HEK293 (cell line): ENCODE measurements around the gene IMPDH1.
A peak's percentile ranks its signal among the peaks of the same experiment; 100 is the strongest.

Experiments
- HOXA7 ChIP-seq: sonication (generic); formaldehyde crosslinking; IDR thresholded peaks from 2 replicates; pipeline ENCODE4 v1.8.1; 2022; ENCODE audit warnings: missing genetic modification reagents, borderline replicate concordance
- HOXD13 ChIP-seq: sonication (generic); formaldehyde crosslinking; IDR thresholded peaks from 2 replicates; pipeline ENCODE4 v1.8.0; 2022; ENCODE audit warnings: missing genetic modification reagents, borderline replicate concordance
- PBX3 ChIP-seq: sonication (generic); formaldehyde crosslinking; IDR thresholded peaks from 2 replicates; pipeline ENCODE4 v1.8.1; 2022; ENCODE audit warnings: mild to moderate bottlenecking, moderate library complexity, missing genetic modification reagents
- PRDM2 ChIP-seq: fragments of 450-650 bp; formaldehyde crosslinking; IDR thresholded peaks from 2 replicates; pipeline ENCODE4 v1.5.1; 2016; ENCODE audit warnings: missing biosample characterization, missing genetic modification characterization, borderline replicate concordance
- ZBTB7A ChIP-seq: fragments of 450-650 bp; formaldehyde crosslinking; IDR thresholded peaks from 2 replicates; pipeline ENCODE4 v1.5.1; 2016; ENCODE audit warnings: low read depth, missing biosample characterization, missing genetic modification characterization
- ZBTB8A ChIP-seq: fragments of 450-650 bp; formaldehyde crosslinking; IDR thresholded peaks from 2 replicates; pipeline ENCODE4 v1.5.1; 2016; ENCODE audit warnings: missing biosample characterization, missing genetic modification characterization
- ZFP37 ChIP-seq: fragments of 450-650 bp; formaldehyde crosslinking; IDR thresholded peaks from 2 replicates; pipeline ENCODE4 v1.5.1; 2016; ENCODE audit warnings: missing biosample characterization, missing genetic modification characterization
- ZNF157 ChIP-seq: fragments of 450-650 bp; formaldehyde crosslinking; IDR thresholded peaks from 2 replicates; pipeline ENCODE4 v1.5.1; 2016; ENCODE audit warnings: missing biosample characterization, missing genetic modification characterization
- ZNF302 ChIP-seq: fragments of 450-650 bp; formaldehyde crosslinking; IDR thresholded peaks from 2 replicates; pipeline ENCODE4 v1.5.1; 2016; ENCODE audit warnings: missing biosample characterization, missing genetic modification characterization, low read depth
- ZNF37A ChIP-seq: fragments of 450-650 bp; IDR thresholded peaks from 2 replicates; pipeline ENCODE4 v1.5.1; 2018; ENCODE audit warnings: missing biosample characterization, missing genetic modification characterization
- ZNF404 ChIP-seq: fragments of 450-650 bp; formaldehyde crosslinking; IDR thresholded peaks from 2 replicates; pipeline ENCODE4 v1.5.1; 2017; ENCODE audit warnings: missing biosample characterization, missing genetic modification characterization
- ZNF416 ChIP-seq: fragments of 450-650 bp; formaldehyde crosslinking; IDR thresholded peaks from 2 replicates; pipeline ENCODE4 v1.5.1; 2016; ENCODE audit warnings: missing biosample characterization, missing genetic modification characterization
- ZNF544 ChIP-seq: fragments of 450-650 bp; formaldehyde crosslinking; IDR thresholded peaks from 2 replicates; pipeline ENCODE4 v1.5.0; 2017; ENCODE audit warnings: missing biosample characterization, missing genetic modification characterization
- ZNF561 ChIP-seq: fragments of 450-650 bp; IDR thresholded peaks from 2 replicates; pipeline ENCODE4 v1.5.1; 2018; ENCODE audit warnings: missing biosample characterization, missing genetic modification characterization, borderline replicate concordance
- ZNF596 ChIP-seq: fragments of 450-650 bp; IDR thresholded peaks from 2 replicates; pipeline ENCODE4 v1.5.0; 2018; ENCODE audit warnings: missing biosample characterization, mild to moderate bottlenecking, missing genetic modification characterization, moderate library complexity
- ZNF621 ChIP-seq: fragments of 450-650 bp; formaldehyde crosslinking; IDR thresholded peaks from 2 replicates; pipeline ENCODE4 v1.5.1; 2017; ENCODE audit warnings: missing biosample characterization, missing genetic modification characterization
- ZNF629 ChIP-seq: fragments of 450-650 bp; formaldehyde crosslinking; IDR thresholded peaks from 2 replicates; pipeline ENCODE4 v1.5.1; 2017; ENCODE audit warnings: missing biosample characterization, missing genetic modification characterization
- ZNF645 ChIP-seq: fragments of 450-650 bp; formaldehyde crosslinking; IDR thresholded peaks from 2 replicates; pipeline ENCODE4; 2016; ENCODE audit warnings: missing biosample characterization, missing genetic modification characterization
- ZNF654 ChIP-seq: fragments of 450-650 bp; formaldehyde crosslinking; IDR thresholded peaks from 2 replicates; pipeline ENCODE4 v1.5.1; 2016; ENCODE audit warnings: low read depth, missing biosample characterization, missing genetic modification characterization
- ZNF768 ChIP-seq: fragments of 450-650 bp; formaldehyde crosslinking; IDR thresholded peaks from 2 replicates; pipeline ENCODE4 v1.5.1; 2018; ENCODE audit warnings: missing biosample characterization, mild to moderate bottlenecking, missing genetic modification characterization
- ZNF776 ChIP-seq: fragments of 450-650 bp; formaldehyde crosslinking; IDR thresholded peaks from 2 replicates; pipeline ENCODE4 v1.5.0; 2017; ENCODE audit warnings: missing biosample characterization, missing genetic modification characterization, borderline replicate concordance
- ZSCAN23 ChIP-seq: fragments of 450-650 bp; formaldehyde crosslinking; IDR thresholded peaks from 2 replicates; pipeline ENCODE4 v1.5.1; 2016; ENCODE audit warnings: missing biosample characterization, missing genetic modification characterization
- TF ChIP-seq, protein P1 (sequence below): fragments of 450-650 bp; formaldehyde crosslinking; conservative IDR thresholded peaks from 2 replicates; pipeline ENCODE4 v1.5.1; 2016; ENCODE audit warnings: low read depth, missing biosample characterization, missing genetic modification characterization
- TF ChIP-seq, protein P2 (sequence below): fragments of 450-650 bp; formaldehyde crosslinking; IDR thresholded peaks from 2 replicates; pipeline ENCODE4 v1.5.0; 2017; ENCODE audit warnings: missing biosample characterization, missing genetic modification characterization, borderline replicate concordance

IMPDH1 gene

DNA sequence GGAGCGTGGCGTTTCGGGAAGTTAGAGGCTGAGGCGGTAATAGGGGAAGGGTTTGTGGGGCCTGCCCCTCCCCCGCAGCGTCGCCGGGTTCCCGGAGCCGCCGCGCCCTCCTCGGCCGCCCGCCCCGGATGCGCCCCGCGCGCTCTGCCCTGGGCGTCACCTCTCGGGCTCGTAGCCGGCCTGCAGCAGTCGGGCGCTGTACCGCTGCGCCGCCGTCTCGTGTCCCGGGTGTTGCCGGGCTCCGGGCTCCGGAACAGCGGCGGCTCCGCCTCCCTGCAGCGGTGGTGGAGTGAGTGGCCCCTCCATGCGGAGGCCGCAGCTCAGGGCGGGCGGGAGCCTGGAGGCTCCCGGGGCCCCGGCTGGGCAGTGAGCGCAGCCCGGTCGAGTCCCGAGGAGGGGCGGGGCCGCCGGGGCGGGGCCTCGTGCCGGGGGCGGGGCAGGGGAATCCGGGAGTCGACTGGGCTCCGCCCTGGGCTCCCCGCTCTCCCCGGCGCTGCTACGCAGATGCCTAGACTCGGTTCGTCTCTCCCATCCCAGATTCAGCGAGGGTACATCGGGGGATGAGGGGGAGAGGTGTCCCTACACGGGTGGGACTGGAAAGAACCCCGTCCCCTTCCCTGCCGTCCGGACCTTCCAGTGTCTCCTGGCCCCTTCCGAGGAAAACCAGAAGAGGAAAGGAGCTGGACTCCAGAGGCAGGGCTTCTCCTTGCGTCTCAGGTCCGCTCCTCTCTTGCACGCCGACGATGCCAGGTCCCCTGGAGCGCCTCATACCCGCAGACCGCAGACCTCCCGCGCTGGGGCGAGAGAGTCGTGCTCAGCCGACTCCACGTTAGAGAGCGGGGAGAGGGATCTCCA, at the start of gene IMPDH1 (continued):
- TF ChIP-seq HOXA7 (CRISPR knock-in tag) (no peak), ZNF544 (no peak), ZNF157 (tag by site-specific recombination) (no peak), ZNF37A (tag by site-specific recombination) (no peak; the same call in 1 of the 2 replicates), ZNF302 (tag by site-specific recombination) (no peak), HOXD13 (CRISPR knock-in tag) (no peak), ZNF776 (tag by site-specific recombination) (no peak), ZNF654 (tag by site-specific recombination) (no peak), ZFP37 (tag by site-specific recombination) (no peak), ZNF596 (tag by site-specific recombination) (peak; percentile 50), ZNF621 (no peak), ZNF768 (no peak), ZNF561 (peak; percentile 95), ZNF645 (no peak), ZBTB8A (tag by site-specific recombination) (peak; percentile 99), ZSCAN23 (no peak), PRDM2 (no peak), PBX3 (peak; percentile 63; the same call in 1 of the 2 replicates), ZNF416 (tag by site-specific recombination) (no peak), ZNF404 (tag by site-specific recombination) (no peak), ZBTB7A (tag by site-specific recombination) (no peak), ZNF629 (tag by site-specific recombination) (peak; percentile 67)
- TF ChIP-seq, protein P1, sequence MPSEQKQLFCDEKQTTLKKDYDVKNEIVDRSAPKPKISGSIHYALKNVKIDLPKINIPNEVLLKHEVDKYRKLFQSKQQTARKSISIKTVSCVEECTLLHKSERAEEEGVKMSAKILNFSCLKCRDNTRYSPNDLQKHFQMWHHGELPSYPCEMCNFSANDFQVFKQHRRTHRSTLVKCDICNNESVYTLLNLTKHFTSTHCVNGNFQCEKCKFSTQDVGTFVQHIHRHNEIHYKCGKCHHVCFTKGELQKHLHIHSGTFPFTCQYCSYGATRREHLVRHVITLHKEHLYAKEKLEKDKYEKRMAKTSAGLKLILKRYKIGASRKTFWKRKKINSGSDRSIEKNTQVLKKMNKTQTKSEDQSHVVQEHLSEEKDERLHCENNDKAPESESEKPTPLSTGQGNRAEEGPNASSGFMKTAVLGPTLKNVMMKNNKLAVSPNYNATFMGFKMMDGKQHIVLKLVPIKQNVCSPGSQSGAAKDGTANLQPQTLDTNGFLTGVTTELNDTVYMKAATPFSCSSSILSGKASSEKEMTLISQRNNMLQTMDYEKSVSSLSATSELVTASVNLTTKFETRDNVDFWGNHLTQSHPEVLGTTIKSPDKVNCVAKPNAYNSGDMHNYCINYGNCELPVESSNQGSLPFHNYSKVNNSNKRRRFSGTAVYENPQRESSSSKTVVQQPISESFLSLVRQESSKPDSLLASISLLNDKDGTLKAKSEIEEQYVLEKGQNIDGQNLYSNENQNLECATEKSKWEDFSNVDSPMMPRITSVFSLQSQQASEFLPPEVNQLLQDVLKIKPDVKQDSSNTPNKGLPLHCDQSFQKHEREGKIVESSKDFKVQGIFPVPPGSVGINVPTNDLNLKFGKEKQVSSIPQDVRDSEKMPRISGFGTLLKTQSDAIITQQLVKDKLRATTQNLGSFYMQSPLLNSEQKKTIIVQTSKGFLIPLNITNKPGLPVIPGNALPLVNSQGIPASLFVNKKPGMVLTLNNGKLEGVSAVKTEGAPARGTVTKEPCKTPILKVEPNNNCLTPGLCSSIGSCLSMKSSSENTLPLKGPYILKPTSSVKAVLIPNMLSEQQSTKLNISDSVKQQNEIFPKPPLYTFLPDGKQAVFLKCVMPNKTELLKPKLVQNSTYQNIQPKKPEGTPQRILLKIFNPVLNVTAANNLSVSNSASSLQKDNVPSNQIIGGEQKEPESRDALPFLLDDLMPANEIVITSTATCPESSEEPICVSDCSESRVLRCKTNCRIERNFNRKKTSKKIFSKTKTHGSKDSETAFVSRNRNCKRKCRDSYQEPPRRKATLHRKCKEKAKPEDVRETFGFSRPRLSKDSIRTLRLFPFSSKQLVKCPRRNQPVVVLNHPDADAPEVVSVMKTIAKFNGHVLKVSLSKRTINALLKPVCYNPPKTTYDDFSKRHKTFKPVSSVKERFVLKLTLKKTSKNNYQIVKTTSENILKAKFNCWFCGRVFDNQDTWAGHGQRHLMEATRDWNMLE (tag by site-specific recombination): no peak
- TF ChIP-seq, protein P2, sequence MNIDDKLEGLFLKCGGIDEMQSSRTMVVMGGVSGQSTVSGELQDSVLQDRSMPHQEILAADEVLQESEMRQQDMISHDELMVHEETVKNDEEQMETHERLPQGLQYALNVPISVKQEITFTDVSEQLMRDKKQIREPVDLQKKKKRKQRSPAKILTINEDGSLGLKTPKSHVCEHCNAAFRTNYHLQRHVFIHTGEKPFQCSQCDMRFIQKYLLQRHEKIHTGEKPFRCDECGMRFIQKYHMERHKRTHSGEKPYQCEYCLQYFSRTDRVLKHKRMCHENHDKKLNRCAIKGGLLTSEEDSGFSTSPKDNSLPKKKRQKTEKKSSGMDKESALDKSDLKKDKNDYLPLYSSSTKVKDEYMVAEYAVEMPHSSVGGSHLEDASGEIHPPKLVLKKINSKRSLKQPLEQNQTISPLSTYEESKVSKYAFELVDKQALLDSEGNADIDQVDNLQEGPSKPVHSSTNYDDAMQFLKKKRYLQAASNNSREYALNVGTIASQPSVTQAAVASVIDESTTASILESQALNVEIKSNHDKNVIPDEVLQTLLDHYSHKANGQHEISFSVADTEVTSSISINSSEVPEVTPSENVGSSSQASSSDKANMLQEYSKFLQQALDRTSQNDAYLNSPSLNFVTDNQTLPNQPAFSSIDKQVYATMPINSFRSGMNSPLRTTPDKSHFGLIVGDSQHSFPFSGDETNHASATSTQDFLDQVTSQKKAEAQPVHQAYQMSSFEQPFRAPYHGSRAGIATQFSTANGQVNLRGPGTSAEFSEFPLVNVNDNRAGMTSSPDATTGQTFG (tag by site-specific recombination): no peak
